ENCODE measurements around the gene ATP8B2.

Gene ATP8B2

GRCh38 chr1:154325583-154326545 is 539 bp downstream of the ATP8B2 start (continued):
- no peak for TF ChIP-seq OVOL3 (tag by site-specific recombination; IDR thresholded peaks at IDR 0.05)
- no peak for TF ChIP-seq REPIN1 (tag by site-specific recombination; IDR thresholded peaks at IDR 0.05; ENCODE audit: low read depth)
- no peak for TF ChIP-seq GLI4 (tag by site-specific recombination; IDR thresholded peaks at IDR 0.05)
- no peak for TF ChIP-seq ZNF292 (tag by site-specific recombination; IDR thresholded peaks at IDR 0.05; ENCODE audit: borderline replicate concordance, low read depth)
- TF ChIP-seq ZNF19 (tag by site-specific recombination; IDR thresholded peaks at IDR 0.05; ENCODE audit: low read depth): no peak
- no peak for TF ChIP-seq ZNF140 (tag by site-specific recombination; IDR thresholded peaks at IDR 0.05)
- TF ChIP-seq ZNF138 (tag by site-specific recombination; IDR thresholded peaks at IDR 0.05; ENCODE audit: borderline replicate concordance): no peak
- TF ChIP-seq ZNF549 (tag by site-specific recombination; IDR thresholded peaks at IDR 0.05): no peak
- TF ChIP-seq ZSCAN16 (tag by site-specific recombination; IDR thresholded peaks at IDR 0.05): no peak
- TF ChIP-seq ZNF362 (tag by site-specific recombination; IDR thresholded peaks at IDR 0.05): no peak
- TF ChIP-seq KLF17 (tag by site-specific recombination; IDR thresholded peaks at IDR 0.05): no peak
- TF ChIP-seq GLIS1 (tag by site-specific recombination; IDR thresholded peaks at IDR 0.05): no peak
- TF ChIP-seq ZNF654 (tag by site-specific recombination; IDR thresholded peaks at IDR 0.05; ENCODE audit: low read depth): no peak
- 0 out of 2 replicates have a peak, but pooled peaks have one; percentile 27 for TF ChIP-seq ZNF366 (tag by site-specific recombination; conservative IDR thresholded peaks at IDR 0.05)
- TF ChIP-seq ZNF513 (tag by site-specific recombination; IDR thresholded peaks at IDR 0.05): no peak
- no peak for TF ChIP-seq BCL6B (tag by site-specific recombination; IDR thresholded peaks at IDR 0.05)
- 0 out of 2 replicates have a peak, but pooled peaks have one; percentile 28 for TF ChIP-seq ZBTB17 (tag by site-specific recombination; IDR thresholded peaks at IDR 0.05)
- TF ChIP-seq ZNF621 (tag by site-specific recombination; IDR thresholded peaks at IDR 0.05): no peak
- no peak for TF ChIP-seq ZNF423 (tag by site-specific recombination; IDR thresholded peaks at IDR 0.05)
- peak; percentile 82 for TF ChIP-seq ZBTB26 (tag by site-specific recombination; optimal IDR thresholded peaks at IDR 0.05)
- TF ChIP-seq ZNF449 (tag by site-specific recombination; IDR thresholded peaks at IDR 0.05): no peak; the same call in 1 of the 2 replicates
- TF ChIP-seq PATZ1 (tag by site-specific recombination; IDR thresholded peaks at IDR 0.05): peak; percentile 80
- TF ChIP-seq ZSCAN18 (tag by site-specific recombination; IDR thresholded peaks at IDR 0.05): no peak
- peak; percentile 10; the same call in 1 of the 2 replicates for TF ChIP-seq KLF8 (tag by site-specific recombination; IDR thresholded peaks at IDR 0.05)
- no peak for TF ChIP-seq ZNF707 (tag by site-specific recombination; IDR thresholded peaks at IDR 0.05)
- TF ChIP-seq YY1 (tag by site-specific recombination; IDR thresholded peaks at IDR 0.05): no peak
- no peak for TF ChIP-seq ZNF585B (tag by site-specific recombination; IDR thresholded peaks at IDR 0.05)
- TF ChIP-seq ZNF2 (tag by site-specific recombination; IDR thresholded peaks at IDR 0.05): no peak

Measured in HEK293 (cell line).